Body of pancreas (tissue), 4 donors: ENCODE results near the gene EGFL7.

Experiments
- POLR2A ChIP-seq, 3 donors: fragments of 450-650 bp; IDR thresholded peaks; one replicate each; pipeline ENCODE4 v1.6.1; 2016; ENCODE audit warnings: antibody characterized with exemption in 3 of 3, mild to moderate bottlenecking in 2 of 3
- TF ChIP-seq, protein P1 (sequence below), 7 experiments: fragments of 450-650 bp in 4 of 7; fragments of 200-600 bp in 3 of 7; sonication (generic) in 3 of 7; IDR thresholded peaks; one replicate each; pipeline ENCODE4 v1.5.1; 2016 to 2019; ENCODE audit warnings: antibody characterized with exemption in 7 of 7

DNA sequence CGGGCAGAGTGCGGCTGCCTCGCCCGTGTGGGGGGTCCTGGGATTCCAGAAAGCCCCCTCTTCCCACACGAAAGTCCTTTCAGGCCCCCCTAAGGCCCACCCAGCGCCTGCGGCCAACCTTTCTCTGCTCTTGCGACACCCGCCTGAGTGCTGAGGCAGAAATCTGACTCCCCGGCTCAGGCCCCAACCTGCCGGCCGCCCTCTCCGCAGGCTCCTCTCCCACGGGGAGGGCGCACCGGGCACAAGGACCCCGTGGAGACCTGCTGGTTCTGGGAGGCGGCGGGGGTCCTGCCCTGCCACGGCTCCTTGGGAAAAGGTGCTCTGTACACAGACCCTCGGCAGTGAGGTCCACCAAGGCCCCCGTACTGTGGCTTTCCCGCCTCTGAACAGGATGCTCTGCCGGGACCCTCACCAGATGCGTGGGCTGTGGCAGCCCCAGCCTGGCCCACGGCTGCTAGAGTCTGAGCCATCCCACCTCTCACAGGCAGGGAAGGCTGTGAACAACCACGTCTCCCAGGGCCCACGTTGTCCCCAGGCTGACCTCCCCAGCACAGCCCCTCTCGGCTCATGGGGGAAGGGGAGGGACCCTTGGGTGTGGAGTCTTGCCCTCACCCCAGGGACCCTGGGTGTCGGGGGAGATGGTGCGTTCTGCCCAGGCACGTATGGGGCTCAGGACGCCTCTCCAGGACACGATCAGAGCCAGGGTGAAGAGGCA is 41.5 kb upstream of the EGFL7 start:
- TF ChIP-seq, protein P1, sequence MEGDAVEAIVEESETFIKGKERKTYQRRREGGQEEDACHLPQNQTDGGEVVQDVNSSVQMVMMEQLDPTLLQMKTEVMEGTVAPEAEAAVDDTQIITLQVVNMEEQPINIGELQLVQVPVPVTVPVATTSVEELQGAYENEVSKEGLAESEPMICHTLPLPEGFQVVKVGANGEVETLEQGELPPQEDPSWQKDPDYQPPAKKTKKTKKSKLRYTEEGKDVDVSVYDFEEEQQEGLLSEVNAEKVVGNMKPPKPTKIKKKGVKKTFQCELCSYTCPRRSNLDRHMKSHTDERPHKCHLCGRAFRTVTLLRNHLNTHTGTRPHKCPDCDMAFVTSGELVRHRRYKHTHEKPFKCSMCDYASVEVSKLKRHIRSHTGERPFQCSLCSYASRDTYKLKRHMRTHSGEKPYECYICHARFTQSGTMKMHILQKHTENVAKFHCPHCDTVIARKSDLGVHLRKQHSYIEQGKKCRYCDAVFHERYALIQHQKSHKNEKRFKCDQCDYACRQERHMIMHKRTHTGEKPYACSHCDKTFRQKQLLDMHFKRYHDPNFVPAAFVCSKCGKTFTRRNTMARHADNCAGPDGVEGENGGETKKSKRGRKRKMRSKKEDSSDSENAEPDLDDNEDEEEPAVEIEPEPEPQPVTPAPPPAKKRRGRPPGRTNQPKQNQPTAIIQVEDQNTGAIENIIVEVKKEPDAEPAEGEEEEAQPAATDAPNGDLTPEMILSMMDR (IDR thresholded peaks at IDR 0.05), result no peak
- no peak for TF ChIP-seq POLR2A (IDR thresholded peaks at IDR 0.05)
